GM12872 (cell line): ENCODE results near the gene ZBTB42.

Experiments used
- TF ChIP-seq, protein P1 (sequence below): IDR thresholded peaks from 3 replicates; pipeline ENCODE4 v1.5.1; 2011; ENCODE audit warnings: low read depth, mild to moderate bottlenecking, low read length, moderate library complexity; ENCODE audit not compliant: insufficient read depth

ZBTB42 gene

GRCh38 chr14:104755621-104756020 is 45.3 kb upstream of the ZBTB42 start:
- TF ChIP-seq, protein P1, sequence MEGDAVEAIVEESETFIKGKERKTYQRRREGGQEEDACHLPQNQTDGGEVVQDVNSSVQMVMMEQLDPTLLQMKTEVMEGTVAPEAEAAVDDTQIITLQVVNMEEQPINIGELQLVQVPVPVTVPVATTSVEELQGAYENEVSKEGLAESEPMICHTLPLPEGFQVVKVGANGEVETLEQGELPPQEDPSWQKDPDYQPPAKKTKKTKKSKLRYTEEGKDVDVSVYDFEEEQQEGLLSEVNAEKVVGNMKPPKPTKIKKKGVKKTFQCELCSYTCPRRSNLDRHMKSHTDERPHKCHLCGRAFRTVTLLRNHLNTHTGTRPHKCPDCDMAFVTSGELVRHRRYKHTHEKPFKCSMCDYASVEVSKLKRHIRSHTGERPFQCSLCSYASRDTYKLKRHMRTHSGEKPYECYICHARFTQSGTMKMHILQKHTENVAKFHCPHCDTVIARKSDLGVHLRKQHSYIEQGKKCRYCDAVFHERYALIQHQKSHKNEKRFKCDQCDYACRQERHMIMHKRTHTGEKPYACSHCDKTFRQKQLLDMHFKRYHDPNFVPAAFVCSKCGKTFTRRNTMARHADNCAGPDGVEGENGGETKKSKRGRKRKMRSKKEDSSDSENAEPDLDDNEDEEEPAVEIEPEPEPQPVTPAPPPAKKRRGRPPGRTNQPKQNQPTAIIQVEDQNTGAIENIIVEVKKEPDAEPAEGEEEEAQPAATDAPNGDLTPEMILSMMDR = no peak

- TF ChIP-seq, protein P1 = no peak
Observed at GRCh38 chr14:104756477-104757237, 44.2 kb upstream of the ZBTB42 start.

GRCh38 chr14:104757238-104757585 is 43.7 kb upstream of the ZBTB42 start:
- TF ChIP-seq, protein P1 = no peak

DNA sequence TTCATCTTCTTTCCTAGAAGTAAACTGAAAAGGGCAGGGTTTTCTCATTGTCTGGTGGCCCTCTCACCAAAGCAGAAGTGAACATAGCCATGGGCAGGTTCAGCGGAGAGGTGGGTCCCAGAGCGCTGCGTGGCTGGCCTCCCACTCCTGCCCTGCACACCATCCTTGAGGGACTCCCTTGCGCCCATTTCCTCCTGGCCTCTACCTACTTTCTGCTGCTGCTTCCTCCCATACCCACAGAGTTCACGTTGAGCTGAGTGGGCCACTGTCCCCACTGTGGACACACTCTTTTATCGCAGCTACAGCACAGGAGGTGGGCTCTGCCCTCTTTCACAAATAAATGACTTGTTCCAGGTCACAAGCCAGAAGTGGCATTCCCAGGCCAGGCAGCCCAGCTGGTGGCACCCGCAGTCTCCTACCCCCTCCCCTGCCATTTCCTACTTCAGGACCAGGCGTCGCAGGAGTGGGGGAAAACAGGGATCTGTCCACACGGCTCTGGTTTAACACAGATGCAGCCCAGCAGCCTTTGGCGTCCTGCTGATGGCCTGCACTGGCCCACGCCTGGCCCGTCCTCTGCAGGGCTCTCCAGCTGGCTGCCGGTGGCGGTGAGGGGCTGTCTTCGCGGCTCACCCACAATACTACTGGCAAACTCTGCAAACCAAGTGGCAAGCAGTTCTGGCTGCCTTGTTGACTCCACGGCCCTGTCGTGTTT is 43.1 kb upstream of the ZBTB42 start:
- TF ChIP-seq, protein P1 = no peak

GRCh38 chr14:104758981-104759969 is 41.6 kb upstream of the ZBTB42 start:
- TF ChIP-seq, protein P1 = no peak

DNA sequence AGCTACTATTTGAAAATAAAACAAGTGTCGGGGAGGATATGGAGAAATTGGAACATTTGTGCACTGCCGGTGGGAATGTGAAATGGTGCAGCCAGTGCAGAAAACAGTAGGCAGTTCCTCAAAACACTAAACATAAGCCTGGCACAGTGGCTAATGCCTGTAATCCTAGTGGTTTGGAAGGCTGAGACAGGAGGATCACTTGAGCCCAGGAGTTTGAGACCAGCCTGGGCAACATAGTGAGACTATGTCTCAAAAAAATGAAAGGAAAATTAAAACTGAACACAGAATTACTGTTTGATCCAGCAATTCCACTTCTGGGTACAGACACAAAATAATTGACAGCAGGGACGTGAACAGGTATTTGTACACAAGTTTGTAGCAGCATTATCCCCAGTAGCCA is 35.4 kb upstream of the ZBTB42 start:
- TF ChIP-seq, protein P1 = no peak
